Activated T-helper 1 cell treated with anti-CD3 and anti-CD28 coated beads, Interleukin-12 subunit alpha, Interleukin-12 subunit beta, Interleukin-2, Interleukin-4 antibody, amounts not matched to agents 30 ng/mL and 10 ng/mL and 1 ng/mL, durations not matched to agents 14 hours and 24 hours and 36 hours (primary cell): Measurements from ENCODE around the gene SNTG2. TPM values are rescaled to one million over a fixed set of nuclear protein-coding genes. Genes with fewer than 3 reads are reported as not detected.

Experiments
- DNase-seq: peaks from one replicate; pipeline ENCODE4 v3.0.0; 2021; ENCODE audit warnings: low spot score
- H3K27ac Mint-ChIP-seq: one replicate; pipeline ENCODE4 v1.8.0; 2021; ENCODE audit warnings: mild to moderate bottlenecking, mixed read lengths
- H3K27me3 Mint-ChIP-seq: one replicate; pipeline ENCODE4 v1.8.0; 2022; ENCODE audit warnings: mild to moderate bottlenecking, moderate library complexity, mixed read lengths; ENCODE audit not compliant: insufficient read depth
- H3K36me3 Mint-ChIP-seq: one replicate; pipeline ENCODE4 v1.8.0; 2021; ENCODE audit warnings: low read depth, mixed read lengths
- H3K4me1 Mint-ChIP-seq: one replicate; pipeline ENCODE4 v1.8.0; 2021; ENCODE audit warnings: low read depth, mixed read lengths
- H3K4me3 Mint-ChIP-seq: one replicate; pipeline ENCODE4 v1.8.0; 2021; ENCODE audit warnings: mild to moderate bottlenecking, moderate library complexity, mixed read lengths
- H3K9me3 Mint-ChIP-seq: one replicate; pipeline ENCODE4 v1.8.0; 2021; ENCODE audit warnings: mixed read lengths
- intact Hi-C: fragments of 100-400 bp; cut with micrococcal nuclease; formaldehyde crosslinking; loops from one replicate; pipeline ENCODE4 v1.15.1; 2024
- total RNA-seq: library from RNA; stranded (reverse); gene quantifications from 2 replicates; pipeline ENCODE4 v1.2.3, GENCODE V29; 2022

The SNTG2 gene
- total RNA-seq, 1 donor from 2014 or later, result not detected

- DNase-seq, result no peak
- no peak overlapping the region for H3K27ac Mint-ChIP-seq
- intact Hi-C loops, result no loop called here
- H3K9me3 Mint-ChIP-seq, result no peaks in the 10 kb centered on the region
- peaks cover 3% of the 10 kb centered on the region for H3K27me3 Mint-ChIP-seq
- no peaks in the 10 kb centered on the region for H3K4me1 Mint-ChIP-seq
- H3K36me3 Mint-ChIP-seq, result no peaks in the 10 kb centered on the region
- H3K4me3 Mint-ChIP-seq, result no peak overlapping the region
These were observed 13.9 kb downstream of the SNTG2 start for GRCh38 chr2:964562-964961.

- intact Hi-C loops, result no loop called here
- H3K27ac Mint-ChIP-seq, result no peak overlapping the region
- no peak for DNase-seq
- H3K9me3 Mint-ChIP-seq, result no peaks in the 10 kb centered on the region
- H3K4me1 Mint-ChIP-seq, result no peaks in the 10 kb centered on the region
- H3K36me3 Mint-ChIP-seq, result no peaks in the 10 kb centered on the region
- peaks cover 3% of the 10 kb centered on the region for H3K27me3 Mint-ChIP-seq
- no peak overlapping the region for H3K4me3 Mint-ChIP-seq
These were observed 15.0 kb downstream of the SNTG2 start for GRCh38 chr2:965640-966147.

DNA sequence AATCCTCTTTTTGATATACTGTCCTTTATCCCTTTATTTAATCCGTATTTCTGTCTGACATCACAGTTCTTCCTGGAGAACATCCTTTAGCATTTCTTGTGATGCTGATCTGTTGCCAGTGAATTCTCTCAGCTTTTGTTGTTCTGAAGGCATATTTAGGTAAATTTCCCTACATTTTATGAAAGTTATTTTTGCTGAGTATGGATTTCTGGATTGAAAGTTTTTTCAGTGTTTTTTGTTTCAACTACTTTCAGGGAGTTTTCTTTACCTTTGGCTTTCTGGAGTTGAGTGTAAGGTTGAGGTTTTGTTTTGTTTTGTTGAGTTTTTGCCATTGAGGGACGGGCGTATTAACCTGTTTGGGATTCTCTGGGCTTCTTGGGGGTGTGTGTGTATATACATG lies 22.5 kb downstream of the SNTG2 start:
- Mint-ChIP-seq H3K4me3 (no peak overlapping the region), H3K9me3 (peaks cover 13% of the 10 kb centered on the region), H3K36me3 (peaks cover 2% of the 10 kb centered on the region), H3K4me1 (peaks cover 23% of the 10 kb centered on the region), H3K27me3 (peaks cover 12% of the 10 kb centered on the region), H3K27ac (no peak overlapping the region)
- DNase-seq, result no peak
- intact Hi-C loops, result loop anchor here (1.0 kb wide), 1 partner anchor 23 kb away; the partner anchor contains the start of gene SNTG2

GRCh38 chr2:974054-974453 lies 23.4 kb downstream of the SNTG2 start:
- no peak overlapping the region for H3K27ac Mint-ChIP-seq
- intact Hi-C loops, result no loop called here
- peaks cover 13% of the 10 kb centered on the region for H3K9me3 Mint-ChIP-seq
- no peak for DNase-seq
- H3K4me3 Mint-ChIP-seq, result no peak overlapping the region
- H3K36me3 Mint-ChIP-seq, result peaks cover 2% of the 10 kb centered on the region
- H3K4me1 Mint-ChIP-seq, result peaks cover 23% of the 10 kb centered on the region
- H3K27me3 Mint-ChIP-seq, result peaks cover 12% of the 10 kb centered on the region

DNA sequence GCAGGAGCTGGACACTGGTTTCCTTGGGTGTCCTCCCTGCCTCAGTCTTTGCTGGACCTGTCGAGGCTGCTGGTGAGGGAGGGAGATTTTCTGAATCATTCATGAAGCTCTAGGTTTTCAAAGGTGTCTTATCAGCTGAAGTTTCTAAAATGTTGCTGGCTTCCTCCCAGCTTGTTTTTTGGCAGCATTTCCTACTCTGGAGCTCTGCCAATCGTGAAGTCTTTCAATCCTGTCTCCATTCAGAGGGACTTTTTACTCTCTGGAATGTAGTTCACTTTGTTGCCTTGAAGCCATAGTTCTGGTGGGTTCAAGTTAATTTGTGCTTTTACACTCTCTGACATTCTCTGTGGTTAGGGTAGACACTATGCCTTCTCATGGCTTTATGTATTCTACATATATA lies 23.9 kb downstream of the SNTG2 start:
- H3K4me1 Mint-ChIP-seq, result peaks cover 23% of the 10 kb centered on the region
- no peak overlapping the region for H3K27ac Mint-ChIP-seq
- peaks cover 2% of the 10 kb centered on the region for H3K36me3 Mint-ChIP-seq
- no peak for DNase-seq
- peaks cover 13% of the 10 kb centered on the region for H3K9me3 Mint-ChIP-seq
- H3K27me3 Mint-ChIP-seq, result peaks cover 12% of the 10 kb centered on the region
- intact Hi-C loops, result no loop called here
- H3K4me3 Mint-ChIP-seq, result no peak overlapping the region

- no peak for DNase-seq
- peaks cover 23% of the 10 kb centered on the region for H3K4me1 Mint-ChIP-seq
- no peak overlapping the region for H3K4me3 Mint-ChIP-seq
- H3K27me3 Mint-ChIP-seq, result peaks cover 12% of the 10 kb centered on the region
- H3K27ac Mint-ChIP-seq, result no peak overlapping the region
- H3K9me3 Mint-ChIP-seq, result peaks cover 13% of the 10 kb centered on the region
- intact Hi-C loops, result no loop called here
- peaks cover 2% of the 10 kb centered on the region for H3K36me3 Mint-ChIP-seq
These were observed 24.4 kb downstream of the SNTG2 start for GRCh38 chr2:975095-975494.

- intact Hi-C loops, result no loop called here
- no peak overlapping the region for H3K27ac Mint-ChIP-seq
- H3K4me1 Mint-ChIP-seq, result peaks cover 10% of the 10 kb centered on the region
- no peaks in the 10 kb centered on the region for H3K36me3 Mint-ChIP-seq
- no peaks in the 10 kb centered on the region for H3K9me3 Mint-ChIP-seq
- H3K4me3 Mint-ChIP-seq, result no peak overlapping the region
- peaks cover 6% of the 10 kb centered on the region for H3K27me3 Mint-ChIP-seq
- DNase-seq, result no peak
These were observed 28.6 kb downstream of the SNTG2 start for GRCh38 chr2:979069-979928.

DNA sequence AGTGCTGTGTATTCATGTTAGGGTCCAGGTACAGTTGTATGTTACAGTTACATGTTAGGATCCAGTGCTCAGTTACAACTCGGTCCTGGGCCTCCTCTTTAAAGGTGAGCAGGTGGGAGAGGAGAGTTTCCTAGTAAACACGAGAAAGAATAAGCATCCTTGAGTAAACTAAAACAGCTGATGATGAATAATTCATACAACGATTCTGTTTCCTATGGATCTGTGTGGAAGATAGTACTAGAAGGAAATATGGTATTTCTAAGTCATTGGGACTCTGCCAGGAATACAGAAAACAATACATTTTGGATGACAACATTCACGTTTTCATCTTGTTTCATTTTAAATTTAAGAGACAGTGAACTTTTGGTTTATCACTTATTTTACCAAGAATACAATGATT lies 29.5 kb downstream of the SNTG2 start:
- Mint-ChIP-seq H3K4me3 (no peak overlapping the region), H3K27me3 (peaks cover 12% of the 10 kb centered on the region), H3K27ac (no peak overlapping the region), H3K36me3 (no peaks in the 10 kb centered on the region), H3K9me3 (no peaks in the 10 kb centered on the region), H3K4me1 (peaks cover 1% of the 10 kb centered on the region)
- intact Hi-C loops, result no loop called here
- no peak for DNase-seq

- Mint-ChIP-seq H3K4me3 (no peak overlapping the region), H3K27ac (no peak overlapping the region), H3K36me3 (no peaks in the 10 kb centered on the region), H3K9me3 (no peaks in the 10 kb centered on the region), H3K27me3 (peaks cover 12% of the 10 kb centered on the region), H3K4me1 (no peaks in the 10 kb centered on the region)
- no peak for DNase-seq
- intact Hi-C loops, result no loop called here
These were observed 30.6 kb downstream of the SNTG2 start for GRCh38 chr2:981258-981657.

DNA sequence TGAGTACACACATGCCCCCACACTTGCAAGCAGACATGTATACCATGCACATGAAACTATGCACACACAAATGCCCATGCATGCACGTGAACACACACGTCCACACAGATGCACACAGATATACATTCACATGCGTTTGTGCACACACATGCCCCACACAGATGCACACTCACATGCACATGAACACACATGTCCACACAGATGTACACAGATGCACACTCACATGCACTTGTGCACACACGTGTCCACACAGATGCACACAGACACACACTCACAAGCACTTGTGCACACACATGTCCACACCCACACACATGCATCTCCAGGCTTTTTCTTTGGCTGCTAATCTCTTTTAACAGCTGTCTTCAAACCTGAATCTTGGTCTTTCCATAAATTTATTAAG lies 31.1 kb downstream of the SNTG2 start:
- Mint-ChIP-seq H3K4me1 (no peaks in the 10 kb centered on the region), H3K4me3 (no peak overlapping the region), H3K27ac (no peak overlapping the region), H3K36me3 (no peaks in the 10 kb centered on the region), H3K9me3 (no peaks in the 10 kb centered on the region), H3K27me3 (peaks cover 12% of the 10 kb centered on the region)
- intact Hi-C loops, result no loop called here
- no peak for DNase-seq

GRCh38 chr2:985317-985898 lies 34.8 kb downstream of the SNTG2 start:
- DNase-seq, result no peak
- Mint-ChIP-seq H3K4me3 (no peak overlapping the region), H3K9me3 (no peaks in the 10 kb centered on the region), H3K27ac (no peak overlapping the region), H3K36me3 (no peaks in the 10 kb centered on the region), H3K27me3 (peaks cover 12% of the 10 kb centered on the region), H3K4me1 (no peaks in the 10 kb centered on the region)
- intact Hi-C loops, result no loop called here

DNA sequence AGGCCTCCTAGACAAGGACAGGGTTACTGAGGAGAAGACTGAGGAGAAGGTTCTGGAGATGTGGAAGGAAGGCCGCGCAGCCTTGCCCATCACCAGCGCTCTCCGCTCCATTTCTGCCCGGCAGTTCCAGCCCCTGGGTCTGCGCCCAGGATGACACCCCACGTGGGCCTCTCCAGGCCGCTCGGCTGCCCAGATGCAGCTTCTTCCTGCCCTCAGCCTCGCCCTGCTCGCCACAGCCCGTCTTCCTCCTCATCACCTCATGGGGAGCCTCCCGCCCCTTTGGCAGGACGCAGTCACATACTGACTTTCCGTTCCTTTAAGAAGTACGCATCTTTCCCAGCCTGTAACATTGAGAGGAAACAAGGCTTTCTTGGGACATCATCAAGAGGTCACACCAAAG lies 37.1 kb downstream of the SNTG2 start:
- Mint-ChIP-seq H3K4me3 (no peak overlapping the region), H3K36me3 (no peaks in the 10 kb centered on the region), H3K9me3 (no peaks in the 10 kb centered on the region), H3K4me1 (no peaks in the 10 kb centered on the region), H3K27ac (no peak overlapping the region), H3K27me3 (peaks cover 8% of the 10 kb centered on the region)
- no peak for DNase-seq
- intact Hi-C loops, result no loop called here

DNA sequence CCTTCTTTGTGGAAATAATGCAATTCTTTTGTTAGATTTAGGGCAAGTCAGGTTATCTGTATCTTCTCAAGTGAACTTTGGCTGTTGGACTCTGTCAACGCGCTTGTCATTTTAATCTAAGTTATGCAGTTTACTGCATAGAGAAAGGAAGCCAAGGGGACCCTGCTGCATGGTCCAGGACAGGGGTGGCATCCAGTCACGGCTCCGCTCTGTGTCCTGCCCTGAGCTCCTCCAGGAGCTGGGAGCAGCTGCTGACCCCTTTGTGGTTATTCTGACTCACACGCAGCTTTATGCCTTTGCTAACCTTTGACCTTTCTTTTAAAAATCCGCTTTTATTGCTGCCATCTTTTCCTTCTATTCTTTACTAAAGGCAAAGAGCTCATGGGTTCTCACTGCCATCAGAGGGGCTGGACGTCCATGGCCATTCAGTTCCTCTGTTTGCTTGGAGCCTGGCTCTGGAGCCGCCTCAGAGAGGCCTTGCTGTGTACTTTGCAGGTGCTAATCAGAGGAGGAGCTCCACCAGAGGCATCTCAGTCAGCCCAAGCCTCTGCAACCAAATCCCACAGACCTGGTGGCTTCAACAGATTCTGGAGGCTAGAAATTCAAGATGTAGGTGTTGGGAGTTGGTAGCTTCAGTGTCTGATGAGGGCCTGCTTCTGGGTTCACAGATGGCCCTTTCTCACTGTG lies 39.3 kb downstream of the SNTG2 start:
- intact Hi-C loops, result no loop called here
- no peak overlapping the region for H3K4me3 Mint-ChIP-seq
- H3K27ac Mint-ChIP-seq, result no peak overlapping the region
- no peak for DNase-seq
- peaks cover under 1% of the 10 kb centered on the region for H3K27me3 Mint-ChIP-seq
- no peaks in the 10 kb centered on the region for H3K9me3 Mint-ChIP-seq
- no peaks in the 10 kb centered on the region for H3K36me3 Mint-ChIP-seq
- H3K4me1 Mint-ChIP-seq, result no peaks in the 10 kb centered on the region
